Upper lobe of right lung (tissue), 1 donor: ENCODE measurements around the gene EPHX1. TPM values are rescaled to one million over a fixed set of nuclear protein-coding genes. Genes with fewer than 3 reads are reported as not detected.
"Not testable (repeated sequence)": the region's sequence is repeated elsewhere in the genome, so short reads cannot be mapped to it uniquely, and the experiment has no call there.

Experiments used
- ATAC-seq: fragments of 200-7000 bp; cut with Tn5 transposase; one replicate; pipeline ENCODE4 v1.9.1; 2020; ENCODE audit warnings: mild to moderate bottlenecking, moderate library complexity
- DNase-seq: peaks from one replicate; pipeline ENCODE4 v3.0.0-alpha.2; 2020
- H3K27ac ChIP-seq: fragments of 200-600 bp; one replicate; pipeline ENCODE4 v1.8.0; 2022
- H3K27me3 ChIP-seq: fragments of 200-600 bp; one replicate; pipeline ENCODE4 v1.8.0; 2022; ENCODE audit warnings: mild to moderate bottlenecking
- H3K36me3 ChIP-seq: fragments of 200-600 bp; one replicate; pipeline ENCODE4 v1.8.0; 2022
- H3K4me1 ChIP-seq: fragments of 200-600 bp; one replicate; pipeline ENCODE4 v1.8.0; 2022
- H3K4me3 ChIP-seq: fragments of 200-600 bp; one replicate; pipeline ENCODE4 v1.8.0; 2022; ENCODE audit warnings: mild to moderate bottlenecking
- H3K9me3 ChIP-seq: fragments of 200-600 bp; one replicate; pipeline ENCODE4 v1.8.0; 2022
- CTCF ChIP-seq: fragments of 200-600 bp; IDR thresholded peaks from one replicate; pipeline ENCODE4 v1.8.0; 2022; ENCODE audit warnings: antibody characterized with exemption
- intact Hi-C: fragments of 100-400 bp; cut with DNase I; formaldehyde crosslinking; loops from one replicate; pipeline ENCODE4 v1.11.0; 2022
- long read RNA-seq: library from polyadenylated mRNA; unstranded; transcript quantifications from one replicate; pipeline ENCODE4 v2.0.0, GENCODE V29; 2021
- total RNA-seq: library from RNA; stranded (reverse); fragmentation: NEBNext Ultra II Directional; extraction: Animal tissue kit (Norgen Biotek cat#: 25700); gene quantifications from one replicate; pipeline ENCODE4 v1.2.1, GENCODE V29; 2021
- donor health status: DM: no; HTN: yes; CAD: no; lungs with severe emphysema.

Gene EPHX1
- total RNA-seq: 245 TPM
- long read RNA-seq, transcript EPHX1-201 (9 exons, 1,660 nt): major isoform, 93 of 117 reads
- long read RNA-seq, transcript EPHX1-206 (9 exons, 1,789 nt): minor isoform, 7 of 117 reads
- long read RNA-seq, partial matches to known transcripts: 13 of 117 reads
- long read RNA-seq, other reads (novel, unspliced or antisense): 3 of 117 reads

- H3K27me3 ChIP-seq: no peaks in the 10 kb centered on the region
- H3K4me3 ChIP-seq: peak within 1 kb of the TSS; percentile 77
- H3K9me3 ChIP-seq: no peaks in the 10 kb centered on the region
- peaks cover 44% of the 10 kb centered on the region for H3K4me1 ChIP-seq
- TF ChIP-seq CTCF: peak; percentile 38
- intact Hi-C loops: no loop called here
- peak within 1 kb of the TSS; percentile 78 for H3K27ac ChIP-seq
- DNase-seq (peak; percentile 95), ATAC-seq (peak; percentile 90)
- H3K36me3 ChIP-seq: no peaks in the 10 kb centered on the region
These were observed at the start of gene EPHX1 for GRCh38 chr1:225809842-225810578. Gene EPHX1 (plus strand): TSS chr1:225810124. CDS start chr1:225828730, 18,606 bp downstream.

GRCh38 chr1:225760531-225760930, 49.4 kb upstream of the EPHX1 start:
- TF ChIP-seq CTCF: no peak
- intact Hi-C loops: no loop called here
- no peak for DNase-seq
- peaks cover 20% of the 10 kb centered on the region for H3K4me1 ChIP-seq
- ATAC-seq: no peak
- H3K27me3 ChIP-seq: no peaks in the 10 kb centered on the region
- H3K4me3 ChIP-seq: no peak overlapping the region
- no peaks in the 10 kb centered on the region for H3K9me3 ChIP-seq
- no peak overlapping the region for H3K27ac ChIP-seq
- H3K36me3 ChIP-seq: no peaks in the 10 kb centered on the region

GRCh38 chr1:225761395-225761794, 48.5 kb upstream of the EPHX1 start:
- H3K27me3 ChIP-seq, intact Hi-C loops, H3K36me3 ChIP-seq, DNase-seq, H3K4me3 ChIP-seq, H3K27ac ChIP-seq, H3K9me3 ChIP-seq, ATAC-seq: not testable (repeated sequence)
- H3K4me1 ChIP-seq: peaks cover 17% of the 10 kb centered on the region

GRCh38 chr1:225762002-225762441, 47.9 kb upstream of the EPHX1 start:
- no peak overlapping the region for H3K4me3 ChIP-seq
- peaks cover 24% of the 10 kb centered on the region for H3K4me1 ChIP-seq
- H3K9me3 ChIP-seq: no peaks in the 10 kb centered on the region
- DNase-seq (no peak), ATAC-seq (no peak)
- no peaks in the 10 kb centered on the region for H3K36me3 ChIP-seq
- H3K27ac ChIP-seq: no peak overlapping the region
- no peaks in the 10 kb centered on the region for H3K27me3 ChIP-seq
- intact Hi-C loops: no loop called here
- TF ChIP-seq CTCF: no peak

- DNase-seq: no peak
- H3K27ac ChIP-seq: peak overlapping the region; percentile 34
- intact Hi-C loops: no loop called here
- TF ChIP-seq CTCF: no peak
- H3K9me3 ChIP-seq: no peaks in the 10 kb centered on the region
- H3K36me3 ChIP-seq: no peaks in the 10 kb centered on the region
- H3K27me3 ChIP-seq: no peaks in the 10 kb centered on the region
- H3K4me3 ChIP-seq: no peak overlapping the region
- peaks cover 27% of the 10 kb centered on the region for H3K4me1 ChIP-seq
- ATAC-seq: no peak
These were observed 47.5 kb upstream of the EPHX1 start for GRCh38 chr1:225762444-225762843.

GRCh38 chr1:225763716-225764548, 46.0 kb upstream of the EPHX1 start:
- no peak for DNase-seq
- TF ChIP-seq CTCF: no peak
- H3K9me3 ChIP-seq: no peaks in the 10 kb centered on the region
- no peak overlapping the region for H3K4me3 ChIP-seq
- ATAC-seq: peak; percentile 31
- intact Hi-C loops: no loop called here
- H3K27me3 ChIP-seq: no peaks in the 10 kb centered on the region
- H3K27ac ChIP-seq: peak overlapping the region; percentile 20
- no peaks in the 10 kb centered on the region for H3K36me3 ChIP-seq
- peaks cover 38% of the 10 kb centered on the region for H3K4me1 ChIP-seq
